ENCODE data around the gene ROCK1. TPM values are rescaled to one million over a fixed set of nuclear protein-coding genes. Genes with fewer than 3 reads are reported as not detected.

The ROCK1 gene
- total RNA-seq, 1 donor from 2014 or later, result 59.9 TPM

DNA sequence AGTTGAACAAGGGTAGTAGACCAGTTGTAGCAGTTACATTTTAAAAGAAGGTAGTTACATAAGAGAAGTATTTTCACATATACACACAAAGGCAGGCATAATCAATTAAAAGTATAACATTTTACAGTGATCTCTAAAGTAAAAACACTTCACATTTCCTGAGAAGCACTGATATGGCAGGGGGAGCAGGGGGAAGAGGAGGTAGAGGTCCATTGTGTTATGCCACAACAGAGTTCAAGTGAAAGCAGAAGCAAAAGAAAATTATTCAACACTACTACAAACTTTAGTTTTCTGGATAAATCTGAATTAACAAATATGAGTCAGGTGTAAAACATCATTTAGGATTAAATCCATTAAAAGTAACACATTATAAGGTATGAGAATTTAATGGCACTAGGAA, 38.4 kb downstream of the ROCK1 start:
- Mint-ChIP-seq H3K9me3 (ENCODE audit: unreplicated experiment) (peaks cover 3% of the 10 kb centered on the region), H3K4me3 (ENCODE audit: unreplicated experiment) (no peak overlapping the region), H3K36me3 (ENCODE audit: unreplicated experiment) (no peaks in the 10 kb centered on the region), H3K4me1 (ENCODE audit: low read depth, unreplicated experiment) (peaks cover 2% of the 10 kb centered on the region), H3K27me3 (ENCODE audit: unreplicated experiment) (peaks cover 1% of the 10 kb centered on the region), H3K27ac (ENCODE audit: unreplicated experiment) (no peak overlapping the region)
- DNase-seq, result no peak
- TF ChIP-seq CTCF (IDR thresholded peaks at IDR 0.05; ENCODE audit: partially characterized antibody, unreplicated experiment), result no peak

DNA sequence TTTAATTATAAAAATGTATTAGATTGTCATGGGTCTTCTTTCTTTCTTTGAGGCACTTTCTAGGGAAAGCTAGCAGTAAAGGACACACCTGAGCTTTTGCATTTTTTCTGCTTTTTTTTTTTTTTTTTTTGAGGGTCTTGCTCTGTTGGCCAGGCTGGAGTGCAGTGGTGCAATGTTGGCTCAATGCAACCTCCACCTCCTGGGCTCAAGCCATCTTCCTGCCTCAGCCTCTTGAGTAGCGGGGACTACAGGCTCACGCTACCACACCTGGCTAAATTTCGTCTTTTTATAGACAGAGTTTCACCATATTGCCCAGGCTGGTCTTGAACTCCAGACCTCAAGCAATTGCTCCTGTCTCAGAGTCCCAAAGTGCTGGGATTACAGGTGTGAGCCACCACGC, 40.5 kb downstream of the ROCK1 start:
- Mint-ChIP-seq H3K27ac (ENCODE audit: unreplicated experiment) (no peak overlapping the region), H3K4me1 (ENCODE audit: low read depth, unreplicated experiment) (peaks cover 2% of the 10 kb centered on the region), H3K9me3 (ENCODE audit: unreplicated experiment) (peaks cover 3% of the 10 kb centered on the region), H3K4me3 (ENCODE audit: unreplicated experiment) (no peak overlapping the region), H3K27me3 (ENCODE audit: unreplicated experiment) (no peaks in the 10 kb centered on the region), H3K36me3 (ENCODE audit: unreplicated experiment) (no peaks in the 10 kb centered on the region)
- DNase-seq, result no peak
- no peak for TF ChIP-seq CTCF (IDR thresholded peaks at IDR 0.05; ENCODE audit: partially characterized antibody, unreplicated experiment)

- DNase-seq, result no peak
- no peak for TF ChIP-seq CTCF (IDR thresholded peaks at IDR 0.05; ENCODE audit: partially characterized antibody, unreplicated experiment)
- Mint-ChIP-seq H3K4me1 (ENCODE audit: low read depth, unreplicated experiment) (no peaks in the 10 kb centered on the region), H3K9me3 (ENCODE audit: unreplicated experiment) (peaks cover 3% of the 10 kb centered on the region), H3K36me3 (ENCODE audit: unreplicated experiment) (no peaks in the 10 kb centered on the region), H3K4me3 (ENCODE audit: unreplicated experiment) (no peak overlapping the region), H3K27me3 (ENCODE audit: unreplicated experiment) (no peaks in the 10 kb centered on the region), H3K27ac (ENCODE audit: unreplicated experiment) (no peak overlapping the region)
These were observed 42.1 kb downstream of the ROCK1 start for GRCh38 chr18:21069468-21069867.

DNA sequence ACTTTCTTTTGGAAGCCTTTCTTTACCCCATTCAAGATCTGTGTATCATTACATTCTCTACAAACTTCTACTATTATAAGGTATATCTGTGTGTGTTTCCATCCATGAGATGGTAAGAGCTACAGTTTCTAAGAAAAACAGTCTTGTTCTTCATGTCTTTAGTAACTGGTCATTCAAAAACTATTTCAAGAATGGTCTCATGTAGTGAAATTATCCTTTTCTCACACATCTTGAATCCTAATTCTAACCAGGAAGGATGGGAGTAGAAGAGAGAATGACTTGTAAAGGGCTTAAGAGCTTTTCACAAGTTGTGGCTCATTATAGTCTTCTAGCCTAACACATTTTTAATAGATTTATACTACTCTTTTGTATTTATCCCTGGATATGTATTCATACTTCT, 47.3 kb downstream of the ROCK1 start:
- no peak for DNase-seq
- H3K9me3 Mint-ChIP-seq (ENCODE audit: unreplicated experiment), result peaks cover 2% of the 10 kb centered on the region
- H3K36me3 Mint-ChIP-seq (ENCODE audit: unreplicated experiment), result no peaks in the 10 kb centered on the region
- TF ChIP-seq CTCF (IDR thresholded peaks at IDR 0.05; ENCODE audit: partially characterized antibody, unreplicated experiment), result no peak
- H3K27ac Mint-ChIP-seq (ENCODE audit: unreplicated experiment), result no peak overlapping the region
- no peak overlapping the region for H3K4me3 Mint-ChIP-seq (ENCODE audit: unreplicated experiment)
- H3K27me3 Mint-ChIP-seq (ENCODE audit: unreplicated experiment), result no peaks in the 10 kb centered on the region
- no peaks in the 10 kb centered on the region for H3K4me1 Mint-ChIP-seq (ENCODE audit: low read depth, unreplicated experiment)

DNA sequence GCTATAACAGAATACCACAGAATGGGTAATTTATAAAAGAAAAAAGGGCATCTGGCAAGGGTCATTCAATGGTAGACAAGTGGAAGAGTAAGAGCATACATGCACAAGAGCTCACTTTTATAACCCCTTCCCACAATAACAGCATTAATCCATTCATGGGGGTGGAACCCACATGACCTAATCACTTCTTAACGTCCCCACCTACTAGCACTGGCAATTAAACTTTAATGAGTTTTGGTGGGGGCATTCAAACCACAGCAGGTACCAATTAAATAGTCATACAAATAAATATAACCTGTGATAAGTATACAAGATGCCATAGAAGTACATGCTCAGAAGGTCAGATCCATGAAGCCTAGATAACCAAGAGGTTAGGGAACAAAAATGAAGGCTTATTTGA, 48.6 kb downstream of the ROCK1 start:
- H3K4me1 Mint-ChIP-seq (ENCODE audit: low read depth, unreplicated experiment), result no peaks in the 10 kb centered on the region
- no peak overlapping the region for H3K27ac Mint-ChIP-seq (ENCODE audit: unreplicated experiment)
- no peak overlapping the region for H3K4me3 Mint-ChIP-seq (ENCODE audit: unreplicated experiment)
- H3K9me3 Mint-ChIP-seq (ENCODE audit: unreplicated experiment), result peaks cover 2% of the 10 kb centered on the region
- H3K36me3 Mint-ChIP-seq (ENCODE audit: unreplicated experiment), result no peaks in the 10 kb centered on the region
- no peak for TF ChIP-seq CTCF (IDR thresholded peaks at IDR 0.05; ENCODE audit: partially characterized antibody, unreplicated experiment)
- H3K27me3 Mint-ChIP-seq (ENCODE audit: unreplicated experiment), result no peaks in the 10 kb centered on the region
- DNase-seq, result no peak
